Retina (tissue), 1 donor: ENCODE results near the gene EIF4A3.
"Not testable (repeated sequence)": the region's sequence is repeated elsewhere in the genome, so short reads cannot be mapped to it uniquely, and the experiment has no call there.

Source experiments
- DNase-seq: peaks from one replicate; pipeline ENCODE4 v3.0.0-alpha.2; 2016

Gene EIF4A3

DNA sequence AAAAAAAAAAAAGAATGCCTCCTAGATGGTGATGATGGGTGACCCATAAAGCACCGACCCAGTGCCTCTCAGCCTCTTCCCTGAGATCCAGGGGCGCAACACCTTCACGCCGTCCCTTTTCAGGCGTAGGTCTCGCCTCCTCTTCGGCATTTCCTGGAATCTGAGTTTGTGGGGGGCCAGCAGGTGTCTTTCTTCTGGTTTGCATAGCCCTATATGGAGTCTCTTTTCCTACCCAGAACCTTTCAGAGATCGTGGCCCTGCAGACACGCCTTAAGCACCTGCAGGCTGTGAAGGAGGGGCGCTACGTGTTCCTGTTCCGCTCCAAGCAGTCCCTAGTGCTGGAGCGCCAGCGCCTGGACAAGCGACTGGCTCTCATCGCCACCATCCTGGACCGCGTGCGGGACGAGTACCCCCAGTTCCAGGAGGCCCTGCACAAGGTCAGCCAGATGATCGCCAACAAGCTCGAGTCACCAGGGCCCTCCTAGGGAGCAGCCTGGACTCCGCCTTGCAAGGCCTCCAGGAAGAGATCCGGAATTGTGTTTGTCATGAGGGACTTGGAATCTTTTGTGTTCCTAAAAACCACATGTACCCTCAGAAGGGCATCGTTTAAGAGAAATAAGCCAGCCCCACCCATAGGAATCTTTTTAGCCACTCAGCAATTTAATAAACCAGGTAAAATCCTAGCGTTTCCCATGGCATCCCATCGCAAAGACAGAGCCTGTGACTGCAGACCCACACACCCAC lies 47.5 kb downstream of the EIF4A3 start:
- DNase-seq, result no peak

DNA sequence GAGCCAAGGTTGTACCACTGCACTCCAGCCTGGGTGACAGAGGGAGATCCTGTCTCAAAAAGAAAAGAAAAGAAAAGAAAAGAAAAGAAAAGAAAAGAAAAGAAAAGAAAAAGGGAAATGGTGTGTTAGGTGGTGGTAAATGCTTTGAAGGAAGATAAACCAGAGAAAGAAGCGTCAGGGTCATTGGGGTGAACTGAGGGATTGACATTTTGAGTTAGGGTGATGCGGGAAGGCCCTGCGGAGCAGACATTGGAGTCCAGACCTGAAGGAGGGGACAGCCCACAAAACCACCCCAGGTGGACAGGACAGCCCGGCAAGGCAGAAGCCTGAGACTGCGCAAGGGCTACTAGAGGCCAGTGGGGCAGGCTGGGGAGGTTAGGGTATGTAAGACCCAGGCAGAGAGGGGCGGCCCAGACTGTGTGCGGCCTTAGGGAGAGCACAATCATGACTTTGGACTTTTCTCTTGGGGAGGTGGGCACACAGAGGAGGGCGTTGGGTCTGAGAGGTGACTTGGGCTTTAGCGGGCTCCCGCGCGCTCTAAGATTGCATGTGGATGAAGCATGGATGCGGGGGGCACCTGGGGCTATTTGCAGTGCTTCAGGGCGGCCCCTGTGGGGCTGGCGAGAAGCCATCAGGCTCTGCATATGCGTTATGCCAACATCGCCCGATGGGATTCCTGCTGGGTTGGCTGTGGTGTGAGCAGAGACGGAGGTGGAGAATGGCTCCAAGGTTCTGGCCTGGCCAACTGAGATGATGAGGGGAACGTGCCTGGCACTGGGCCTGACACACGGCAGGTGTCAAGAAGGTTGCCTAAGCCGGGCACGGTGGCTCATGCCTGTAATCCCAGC lies 48.9 kb downstream of the EIF4A3 start:
- no peak for DNase-seq

DNA sequence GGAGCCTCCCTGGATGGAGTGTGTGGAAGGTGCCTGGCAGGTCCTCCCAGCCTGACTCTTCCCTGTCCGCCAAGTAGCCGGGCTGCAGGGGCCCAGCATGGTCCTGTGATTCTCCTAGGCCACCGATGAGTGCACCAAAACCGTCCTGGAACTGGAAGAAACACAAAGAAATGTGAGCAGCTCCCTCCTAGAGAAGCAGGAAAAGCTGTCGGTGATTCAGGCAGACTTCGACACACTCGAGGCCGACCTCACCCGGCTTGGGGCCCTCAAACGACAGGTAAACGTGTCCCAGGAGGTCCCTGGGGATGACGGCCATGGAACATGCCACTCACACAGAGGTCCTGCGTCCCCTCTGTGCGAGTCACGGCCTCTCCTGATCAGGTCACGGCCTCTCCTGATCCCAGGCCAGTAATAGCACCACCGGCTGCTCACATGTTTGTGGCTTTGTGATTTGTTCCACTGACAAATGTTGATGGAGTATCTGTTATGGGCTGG lies 49.8 kb downstream of the EIF4A3 start:
- no peak for DNase-seq

DNA sequence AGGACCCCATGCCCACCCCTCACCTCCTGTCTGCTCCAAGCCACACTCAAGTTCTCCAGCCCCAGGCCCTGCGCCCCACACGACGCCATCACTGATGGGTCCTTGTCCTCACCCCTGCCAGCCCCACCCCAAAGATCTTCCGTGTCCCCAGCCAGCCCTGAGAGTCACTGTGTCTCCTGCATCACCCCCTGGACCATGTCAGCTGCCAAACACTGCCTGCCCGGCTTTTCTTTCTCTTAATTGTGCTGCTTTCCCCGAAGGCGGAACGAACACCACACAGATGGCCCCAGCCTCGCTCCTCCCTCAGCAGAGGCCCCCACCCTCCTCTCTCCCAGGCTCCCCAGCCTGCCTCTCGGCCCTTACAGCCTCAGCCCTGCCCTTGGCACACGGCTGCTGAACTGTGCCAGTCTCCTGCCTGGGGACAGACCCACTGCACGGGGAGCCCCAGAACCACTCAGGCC lies 50.3 kb downstream of the EIF4A3 start:
- DNase-seq, result peak; percentile 23

DNA sequence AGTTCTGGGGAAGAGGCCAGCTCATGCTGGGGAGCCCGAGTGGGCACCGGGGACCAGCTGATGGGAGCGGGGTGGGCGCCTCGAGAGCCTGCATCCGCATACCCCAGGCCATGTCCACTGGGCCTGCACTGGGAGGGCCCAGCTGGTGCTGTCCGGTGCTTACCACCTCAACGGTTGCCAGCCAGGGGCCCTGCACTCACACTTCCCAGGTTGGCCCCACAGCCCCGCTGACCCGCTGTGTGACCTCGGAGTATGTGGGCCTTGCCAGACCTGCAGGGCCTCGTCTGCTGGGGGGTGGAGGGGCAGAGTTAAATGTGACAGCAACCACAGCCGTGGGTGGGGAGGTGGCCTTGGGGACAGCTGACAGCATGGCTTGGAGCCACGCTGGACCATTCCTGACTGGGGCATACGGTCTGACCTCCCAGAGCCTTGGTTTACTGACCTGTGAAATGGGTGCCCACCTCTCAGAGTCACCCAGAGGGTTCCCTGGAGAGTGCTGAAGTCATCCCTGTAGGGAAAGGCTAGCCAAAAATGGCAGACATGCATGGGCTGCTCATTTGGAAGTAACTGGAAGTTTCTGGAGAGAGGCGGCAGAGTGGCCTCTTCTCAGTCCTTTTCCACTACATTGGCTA lies 51.0 kb downstream of the EIF4A3 start:
- DNase-seq, result no peak

DNA sequence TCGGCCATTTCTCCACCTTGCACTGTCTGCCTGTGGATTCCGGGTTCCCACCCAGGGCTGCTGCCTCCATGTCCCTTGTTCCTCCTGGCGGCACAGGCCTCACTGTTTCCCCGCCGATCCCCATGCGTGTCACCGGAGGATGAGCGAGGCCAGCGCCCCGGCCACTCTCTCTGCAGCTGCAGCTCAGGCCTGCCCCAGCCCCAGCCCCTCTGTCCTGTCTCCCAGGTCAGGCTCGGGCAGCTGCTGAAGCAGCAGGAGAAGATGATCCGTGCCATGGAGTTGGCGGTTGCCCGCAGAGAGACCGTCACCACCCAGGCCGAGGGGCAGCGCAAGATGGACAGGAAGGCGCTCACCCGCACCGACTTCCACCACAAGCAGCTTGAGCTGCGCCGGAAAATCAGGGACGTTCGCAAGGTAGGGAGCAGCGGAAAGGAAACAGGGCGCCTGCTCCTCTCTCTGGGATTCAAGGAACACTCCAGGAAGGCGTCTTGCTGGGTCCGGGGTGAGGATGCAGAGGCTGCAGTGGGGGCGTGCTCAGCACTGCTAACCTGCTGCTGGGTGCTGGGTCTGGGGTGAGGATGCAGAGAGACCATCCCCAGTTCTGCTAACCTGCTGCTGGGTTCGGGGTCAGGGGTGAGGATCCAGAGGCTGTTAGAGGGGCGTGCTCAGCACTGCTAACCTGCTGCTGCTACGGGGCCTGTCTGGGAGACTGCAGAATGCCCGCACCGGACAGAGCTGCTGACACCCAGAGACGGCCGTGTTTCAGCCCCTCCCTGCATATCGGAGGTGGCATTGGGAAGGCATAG lies 51.7 kb downstream of the EIF4A3 start:
- peak; percentile 43 for DNase-seq

DNA sequence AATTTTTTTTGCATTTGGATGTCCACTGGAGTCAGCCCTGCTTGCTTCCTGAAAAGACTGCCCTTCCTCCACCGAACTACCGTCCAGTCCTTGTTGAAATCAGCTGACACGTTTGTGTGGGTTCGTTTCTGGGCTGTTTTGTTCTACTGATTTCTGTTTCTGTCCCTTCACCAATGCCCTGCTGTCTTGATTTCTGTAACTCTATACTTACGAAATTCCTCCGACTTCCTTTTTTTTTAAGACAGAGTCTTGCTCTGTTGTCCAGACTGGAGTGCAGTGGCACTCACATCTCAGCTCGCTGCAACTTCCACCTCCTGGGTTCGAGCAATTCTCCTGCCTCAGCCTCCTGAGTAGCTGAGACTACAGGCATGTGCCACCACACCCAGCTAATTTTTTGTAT lies 54.0 kb downstream of the EIF4A3 start:
- no peak for DNase-seq

DNA sequence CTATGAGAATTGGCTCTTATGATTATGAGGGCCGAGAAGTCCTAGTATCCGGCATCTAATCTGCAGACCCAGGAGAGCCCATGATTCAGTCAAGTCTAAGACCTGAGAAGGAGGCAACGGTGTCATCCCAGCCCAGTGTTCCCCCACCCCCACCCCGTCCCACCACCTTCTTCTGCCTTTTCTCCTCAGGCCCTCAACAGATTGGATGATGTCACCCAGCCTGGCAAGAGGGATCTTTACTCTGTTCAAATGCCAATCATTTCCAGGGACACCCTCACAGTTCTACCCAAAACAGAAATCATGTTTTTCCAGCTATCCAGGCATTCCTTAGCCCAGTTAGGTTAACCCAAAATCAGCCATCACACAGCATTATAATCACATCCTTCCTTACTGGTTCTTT lies 55.6 kb downstream of the EIF4A3 start:
- no peak for DNase-seq

DNA sequence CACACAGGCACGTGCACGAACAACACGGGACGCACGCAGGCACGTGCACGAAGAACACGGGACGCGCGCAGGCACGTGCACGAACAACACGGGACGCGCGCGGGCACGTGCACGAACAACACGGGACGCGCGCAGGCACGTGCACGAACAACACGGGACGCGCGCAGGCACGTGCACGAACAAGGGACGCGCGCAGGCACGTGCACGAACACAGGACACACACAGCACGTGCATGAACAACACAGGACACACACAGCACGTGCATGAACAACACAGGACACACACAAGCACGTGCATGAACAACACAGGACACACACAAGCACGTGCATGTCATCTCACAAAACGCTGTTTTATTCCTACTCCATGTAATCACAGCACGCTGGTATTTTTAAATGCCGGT lies 56.8 kb downstream of the EIF4A3 start:
- not testable (repeated sequence) for DNase-seq

DNA sequence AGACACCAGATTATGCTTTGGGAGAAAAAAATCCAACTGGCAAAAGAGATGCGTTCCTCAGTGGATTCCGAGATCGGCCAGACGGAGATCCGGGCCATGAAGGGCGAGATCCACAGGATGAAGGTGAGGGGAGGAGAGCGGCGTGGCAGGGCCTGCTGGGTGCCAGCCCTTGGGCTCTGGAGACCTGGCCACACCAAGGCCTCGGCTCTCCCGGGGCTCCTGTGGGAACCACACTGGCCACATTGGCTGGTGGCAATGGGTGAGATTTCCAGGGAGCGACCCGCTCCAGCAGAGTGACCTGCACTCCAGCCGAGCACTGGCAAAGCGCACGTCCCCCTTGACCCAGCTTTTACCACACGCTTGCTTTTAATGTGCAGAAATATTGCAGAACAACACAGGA lies 57.2 kb downstream of the EIF4A3 start:
- DNase-seq, result no peak

DNA sequence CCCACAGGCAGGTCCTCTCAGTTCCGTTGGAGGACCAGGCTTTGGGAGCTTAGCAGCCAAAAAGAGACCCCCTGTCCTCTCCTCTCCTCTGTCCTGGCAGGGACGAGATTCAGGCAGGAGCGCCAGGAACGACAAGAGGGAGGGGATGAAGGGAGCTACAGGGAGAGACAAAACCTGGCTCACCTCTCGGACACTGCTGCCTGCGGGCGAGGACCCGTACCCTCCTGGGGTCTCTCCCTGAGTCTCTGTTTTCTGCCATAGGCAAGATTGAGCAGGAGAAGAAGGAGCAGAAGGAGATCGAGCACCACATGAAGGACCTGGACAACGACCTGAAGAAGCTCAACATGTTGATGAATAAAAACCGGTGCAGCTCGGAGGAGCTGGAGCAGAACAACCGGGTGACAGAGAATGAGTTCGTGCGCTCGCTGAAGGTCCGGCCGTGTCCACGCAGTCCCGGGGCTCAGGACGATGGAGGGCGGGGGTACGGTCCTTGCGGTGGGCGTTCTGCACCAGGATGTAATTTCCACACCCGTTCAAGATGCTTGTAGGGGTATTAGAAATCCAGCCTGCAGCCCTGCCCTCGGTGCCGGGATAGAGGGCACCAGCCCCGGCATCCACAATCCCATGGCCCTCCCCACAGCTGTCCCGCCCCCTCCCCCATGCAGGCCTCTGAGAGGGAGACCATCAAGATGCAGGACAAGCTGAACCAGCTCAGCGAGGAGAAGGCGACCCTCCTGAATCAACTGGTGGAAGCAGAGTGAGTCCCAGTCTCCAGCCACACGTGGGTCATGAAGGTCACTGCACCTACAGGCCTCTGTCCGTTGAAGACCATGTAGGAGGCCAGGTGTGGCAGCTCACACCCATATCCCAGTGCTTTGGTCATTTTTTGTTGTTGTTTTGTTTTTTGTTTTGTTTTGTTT lies 59.3 kb downstream of the EIF4A3 start:
- no peak for DNase-seq

DNA sequence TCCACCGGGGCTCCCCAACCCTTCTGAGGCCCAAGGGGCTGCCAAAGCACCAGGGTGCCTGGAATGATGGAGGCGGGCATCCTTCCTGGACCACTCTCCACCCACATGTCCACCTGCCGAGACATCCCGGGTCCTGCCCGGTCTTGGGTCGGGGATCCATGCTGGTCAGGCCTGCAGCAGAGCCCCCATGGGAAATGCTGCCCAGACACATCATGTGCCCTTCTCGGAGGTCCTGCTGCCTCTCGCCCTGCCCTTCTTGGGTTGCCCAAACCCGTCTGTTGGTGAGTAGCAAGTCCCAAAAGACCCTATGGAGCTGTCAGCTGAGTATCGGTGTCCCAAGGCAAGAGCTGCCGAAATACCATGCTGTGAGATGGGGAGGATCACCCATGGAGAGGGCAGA lies 60.3 kb downstream of the EIF4A3 start:
- no peak for DNase-seq

DNA sequence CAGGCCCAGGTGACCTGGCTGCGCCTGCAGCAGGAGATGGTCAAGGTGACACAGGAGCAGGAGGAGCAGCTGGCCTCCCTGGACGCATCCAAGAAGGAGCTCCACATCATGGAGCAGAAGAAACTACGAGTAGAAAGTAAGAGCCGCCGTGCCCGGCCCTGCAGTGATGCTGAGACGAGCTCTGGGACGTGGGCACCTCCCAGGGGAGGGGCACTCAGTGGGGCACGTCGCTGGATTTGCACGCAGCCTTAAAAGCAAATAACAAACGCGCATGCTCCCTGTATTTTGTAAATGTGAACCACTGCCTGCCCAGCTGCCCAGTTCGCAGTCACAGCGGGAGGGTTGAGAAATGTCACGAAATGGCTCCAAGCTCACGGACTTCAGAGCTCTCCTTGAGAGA lies 60.8 kb downstream of the EIF4A3 start:
- DNase-seq, result no peak

DNA sequence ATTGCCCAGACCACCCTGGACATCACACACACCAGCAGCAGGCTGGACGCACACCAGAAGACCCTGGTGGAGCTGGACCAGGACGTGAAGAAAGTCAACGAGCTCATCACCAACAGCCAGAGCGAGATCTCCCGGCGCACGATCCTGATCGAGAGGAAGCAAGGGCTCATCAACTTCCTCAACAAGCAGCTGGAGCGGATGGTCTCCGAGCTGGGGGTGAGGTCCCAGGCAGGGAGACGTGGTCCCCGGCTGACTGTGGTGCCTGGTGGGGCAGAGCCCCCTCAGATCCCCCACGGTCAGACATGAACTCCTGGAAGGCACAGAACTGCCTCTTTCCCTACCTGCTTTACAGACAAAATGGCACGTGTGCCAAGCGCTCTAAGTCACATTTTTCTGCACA lies 62.2 kb downstream of the EIF4A3 start:
- DNase-seq, result no peak
